ENCODE measurements around the gene SEMA3A.

SEMA3A gene

GRCh38 chr7:84009051-84009450 lies 185.5 kb downstream of the SEMA3A start:
- no peak overlapping the region for H3K27ac ChIP-seq (ENCODE audit: insufficient read depth in 1 of 2, low read depth in 1 of 2, low read length in 2 of 2, poor library complexity in 1 of 2, severe bottlenecking in 2 of 2)
- CTCF ChIA-PET = no interaction called here
- no peaks in the 10 kb centered on the region for H3K4me1 ChIP-seq (ENCODE audit: control extremely low read depth in 1 of 4, control insufficient read depth in 4 of 4, insufficient read depth in 4 of 4, low read length in 3 of 4)
- no peaks in the 10 kb centered on the region for H3K27me3 ChIP-seq (replicated peaks in 2 of 5; ENCODE audit: control insufficient read depth in 4 of 5, insufficient read depth in 5 of 5, low read length in 4 of 5)
- no peaks in the 10 kb centered on the region for H3K9me3 ChIP-seq (ENCODE audit: control extremely low read depth in 1 of 5, control insufficient read depth in 4 of 5, insufficient read depth in 2 of 5, low read depth in 1 of 5, low read length in 4 of 5)
- POLR2A ChIA-PET = no interaction called here
- no peak for DNase-seq
- H3K4me3 ChIP-seq (ENCODE audit: control insufficient read depth in 1 of 7, extremely low read depth in 1 of 7, insufficient read depth in 4 of 7, low read depth in 2 of 7, low read length in 6 of 7) = no peak overlapping the region
- no peaks in the 10 kb centered on the region for H3K36me3 ChIP-seq (ENCODE audit: control insufficient read depth in 4 of 4, insufficient read depth in 4 of 4, low read length in 3 of 4)

- CTCF ChIA-PET = no interaction called here
- POLR2A ChIA-PET = no interaction called here
- no CpG with 5 or more reads among the region's 1 CpG for WGBS (ENCODE audit: insufficient coverage)
Observed at GRCh38 chr7:84003191-84003590, 191.4 kb downstream of the SEMA3A start.

GRCh38 chr7:84002348-84002747 lies 192.2 kb downstream of the SEMA3A start:
- H3K4me1 ChIP-seq (ENCODE audit: control extremely low read depth in 1 of 4, control insufficient read depth in 4 of 4, insufficient read depth in 4 of 4, low read length in 3 of 4) = no peaks in the 10 kb centered on the region
- no peaks in the 10 kb centered on the region for H3K27me3 ChIP-seq (replicated peaks in 2 of 5; ENCODE audit: control insufficient read depth in 4 of 5, insufficient read depth in 5 of 5, low read length in 4 of 5)

More at GRCh38 chr7:84003191-84003590, 191.4 kb downstream of the SEMA3A start:
- Histone ChIP-seq H3K36me3 (ENCODE audit: control insufficient read depth in 4 of 4, insufficient read depth in 4 of 4, low read length in 3 of 4) (no peaks in the 10 kb centered on the region), H3K9me3 (ENCODE audit: control extremely low read depth in 1 of 5, control insufficient read depth in 4 of 5, insufficient read depth in 2 of 5, low read depth in 1 of 5, low read length in 4 of 5) (no peaks in the 10 kb centered on the region), H3K27ac (ENCODE audit: insufficient read depth in 1 of 2, low read depth in 1 of 2, low read length in 2 of 2, poor library complexity in 1 of 2, severe bottlenecking in 2 of 2) (no peak overlapping the region), H3K4me1 (ENCODE audit: control extremely low read depth in 1 of 4, control insufficient read depth in 4 of 4, insufficient read depth in 4 of 4, low read length in 3 of 4) (no peaks in the 10 kb centered on the region), H3K4me3 (ENCODE audit: control insufficient read depth in 1 of 7, extremely low read depth in 1 of 7, insufficient read depth in 4 of 7, low read depth in 2 of 7, low read length in 6 of 7) (no peak overlapping the region), H3K27me3 (replicated peaks in 2 of 5; ENCODE audit: control insufficient read depth in 4 of 5, insufficient read depth in 5 of 5, low read length in 4 of 5) (no peaks in the 10 kb centered on the region)
- DNase-seq = no peak

GRCh38 chr7:83996879-83997278 lies 197.7 kb downstream of the SEMA3A start:
- H3K4me3 ChIP-seq (ENCODE audit: control insufficient read depth in 1 of 7, extremely low read depth in 1 of 7, insufficient read depth in 4 of 7, low read depth in 2 of 7, low read length in 6 of 7) = no peak overlapping the region
- no peaks in the 10 kb centered on the region for H3K27me3 ChIP-seq (replicated peaks in 2 of 5; ENCODE audit: control insufficient read depth in 4 of 5, insufficient read depth in 5 of 5, low read length in 4 of 5)
- no peak overlapping the region for H3K27ac ChIP-seq (ENCODE audit: insufficient read depth in 1 of 2, low read depth in 1 of 2, low read length in 2 of 2, poor library complexity in 1 of 2, severe bottlenecking in 2 of 2)
- no peaks in the 10 kb centered on the region for H3K4me1 ChIP-seq (ENCODE audit: control extremely low read depth in 1 of 4, control insufficient read depth in 4 of 4, insufficient read depth in 4 of 4, low read length in 3 of 4)
- no peaks in the 10 kb centered on the region for H3K9me3 ChIP-seq (ENCODE audit: control extremely low read depth in 1 of 5, control insufficient read depth in 4 of 5, insufficient read depth in 2 of 5, low read depth in 1 of 5, low read length in 4 of 5)
- no peaks in the 10 kb centered on the region for H3K36me3 ChIP-seq (ENCODE audit: control insufficient read depth in 4 of 4, insufficient read depth in 4 of 4, low read length in 3 of 4)
- DNase-seq = no peak
- WGBS (ENCODE audit: insufficient coverage) = no CpG with 5 or more reads among the region's 1 CpG
- ChIA-PET POLR2A (no interaction called here), CTCF (no interaction called here)

More at GRCh38 chr7:84002348-84002747, 192.2 kb downstream of the SEMA3A start:
- ChIA-PET CTCF (no interaction called here), POLR2A (no interaction called here)
- Histone ChIP-seq H3K36me3 (ENCODE audit: control insufficient read depth in 4 of 4, insufficient read depth in 4 of 4, low read length in 3 of 4) (no peaks in the 10 kb centered on the region), H3K4me3 (ENCODE audit: control insufficient read depth in 1 of 7, extremely low read depth in 1 of 7, insufficient read depth in 4 of 7, low read depth in 2 of 7, low read length in 6 of 7) (no peak overlapping the region), H3K27ac (ENCODE audit: insufficient read depth in 1 of 2, low read depth in 1 of 2, low read length in 2 of 2, poor library complexity in 1 of 2, severe bottlenecking in 2 of 2) (no peak overlapping the region), H3K9me3 (ENCODE audit: control extremely low read depth in 1 of 5, control insufficient read depth in 4 of 5, insufficient read depth in 2 of 5, low read depth in 1 of 5, low read length in 4 of 5) (no peaks in the 10 kb centered on the region)
- no peak for DNase-seq
- no CpG with 5 or more reads among the region's 3 CpGs for WGBS (ENCODE audit: insufficient coverage)

- ChIA-PET CTCF (no interaction called here), POLR2A (no interaction called here)
Observed at GRCh38 chr7:83987764-83988163, 206.8 kb downstream of the SEMA3A start.

GRCh38 chr7:83985821-83986220 lies 208.8 kb downstream of the SEMA3A start:
- no peaks in the 10 kb centered on the region for H3K4me1 ChIP-seq (ENCODE audit: control extremely low read depth in 1 of 4, control insufficient read depth in 4 of 4, insufficient read depth in 4 of 4, low read length in 3 of 4)
- 98% methylated on average over 5 of the region's 5 CpGs for WGBS (ENCODE audit: insufficient coverage)
- ChIA-PET CTCF (interaction anchor here (0.7 kb wide), 1 partner anchor 1037 kb away, joined by 3 read pairs; no protein-coding TSS in a partner anchor), POLR2A (no interaction called here)
- H3K4me3 ChIP-seq (ENCODE audit: control insufficient read depth in 1 of 7, extremely low read depth in 1 of 7, insufficient read depth in 4 of 7, low read depth in 2 of 7, low read length in 6 of 7) = no peak overlapping the region
- H3K36me3 ChIP-seq (ENCODE audit: control insufficient read depth in 4 of 4, insufficient read depth in 4 of 4, low read length in 3 of 4) = no peaks in the 10 kb centered on the region
- H3K27me3 ChIP-seq (replicated peaks in 2 of 5; ENCODE audit: control insufficient read depth in 4 of 5, insufficient read depth in 5 of 5, low read length in 4 of 5) = no peaks in the 10 kb centered on the region
- H3K27ac ChIP-seq (ENCODE audit: insufficient read depth in 1 of 2, low read depth in 1 of 2, low read length in 2 of 2, poor library complexity in 1 of 2, severe bottlenecking in 2 of 2) = no peak overlapping the region
- no peaks in the 10 kb centered on the region for H3K9me3 ChIP-seq (ENCODE audit: control extremely low read depth in 1 of 5, control insufficient read depth in 4 of 5, insufficient read depth in 2 of 5, low read depth in 1 of 5, low read length in 4 of 5)
- DNase-seq = no peak

More at GRCh38 chr7:83987764-83988163, 206.8 kb downstream of the SEMA3A start:
- Histone ChIP-seq H3K27ac (ENCODE audit: insufficient read depth in 1 of 2, low read depth in 1 of 2, low read length in 2 of 2, poor library complexity in 1 of 2, severe bottlenecking in 2 of 2) (no peak overlapping the region), H3K9me3 (ENCODE audit: control extremely low read depth in 1 of 5, control insufficient read depth in 4 of 5, insufficient read depth in 2 of 5, low read depth in 1 of 5, low read length in 4 of 5) (no peaks in the 10 kb centered on the region), H3K4me1 (ENCODE audit: control extremely low read depth in 1 of 4, control insufficient read depth in 4 of 4, insufficient read depth in 4 of 4, low read length in 3 of 4) (no peaks in the 10 kb centered on the region), H3K27me3 (replicated peaks in 2 of 5; ENCODE audit: control insufficient read depth in 4 of 5, insufficient read depth in 5 of 5, low read length in 4 of 5) (no peaks in the 10 kb centered on the region), H3K36me3 (ENCODE audit: control insufficient read depth in 4 of 4, insufficient read depth in 4 of 4, low read length in 3 of 4) (no peaks in the 10 kb centered on the region), H3K4me3 (ENCODE audit: control insufficient read depth in 1 of 7, extremely low read depth in 1 of 7, insufficient read depth in 4 of 7, low read depth in 2 of 7, low read length in 6 of 7) (no peak overlapping the region)
- WGBS (ENCODE audit: insufficient coverage) = no CpG with 5 or more reads among the region's 1 CpG
- no peak for DNase-seq

- H3K27me3 ChIP-seq (replicated peaks in 2 of 5; ENCODE audit: control insufficient read depth in 4 of 5, insufficient read depth in 5 of 5, low read length in 4 of 5) = no peaks in the 10 kb centered on the region
- H3K4me1 ChIP-seq (ENCODE audit: control extremely low read depth in 1 of 4, control insufficient read depth in 4 of 4, insufficient read depth in 4 of 4, low read length in 3 of 4) = no peaks in the 10 kb centered on the region
- no peaks in the 10 kb centered on the region for H3K9me3 ChIP-seq (ENCODE audit: control extremely low read depth in 1 of 5, control insufficient read depth in 4 of 5, insufficient read depth in 2 of 5, low read depth in 1 of 5, low read length in 4 of 5)
- no peaks in the 10 kb centered on the region for H3K36me3 ChIP-seq (ENCODE audit: control insufficient read depth in 4 of 4, insufficient read depth in 4 of 4, low read length in 3 of 4)
- CTCF ChIA-PET = no interaction called here
- no peak for DNase-seq
- no peak overlapping the region for H3K27ac ChIP-seq (ENCODE audit: insufficient read depth in 1 of 2, low read depth in 1 of 2, low read length in 2 of 2, poor library complexity in 1 of 2, severe bottlenecking in 2 of 2)
- POLR2A ChIA-PET = no interaction called here
- H3K4me3 ChIP-seq (ENCODE audit: control insufficient read depth in 1 of 7, extremely low read depth in 1 of 7, insufficient read depth in 4 of 7, low read depth in 2 of 7, low read length in 6 of 7) = no peak overlapping the region
Observed at GRCh38 chr7:83984591-83984990, 210.0 kb downstream of the SEMA3A start.

Data from common myeloid progenitor, CD34-positive (primary cell).